GM21381 (cell line): ENCODE results near the gene TEX26.

Experiments
- ATAC-seq: cut with Tn5 transposase; IDR thresholded peaks from one replicate; pipeline ENCODE4 v1.9.1; 2021; ENCODE audit warnings: mild to moderate bottlenecking, moderate library complexity; ENCODE audit not compliant: unreplicated experiment

The TEX26 gene

GRCh38 chr13:30932481-30933353 lies at the start of gene TEX26:
TEX26 (plus strand) TSS chr13:30932656; CDS start chr13:30932716, 60 bp downstream.
- ATAC-seq = no peak

- no peak for ATAC-seq
Observed at GRCh38 chr13:30882996-30883766, 49.3 kb upstream of the TEX26 start.

DNA sequence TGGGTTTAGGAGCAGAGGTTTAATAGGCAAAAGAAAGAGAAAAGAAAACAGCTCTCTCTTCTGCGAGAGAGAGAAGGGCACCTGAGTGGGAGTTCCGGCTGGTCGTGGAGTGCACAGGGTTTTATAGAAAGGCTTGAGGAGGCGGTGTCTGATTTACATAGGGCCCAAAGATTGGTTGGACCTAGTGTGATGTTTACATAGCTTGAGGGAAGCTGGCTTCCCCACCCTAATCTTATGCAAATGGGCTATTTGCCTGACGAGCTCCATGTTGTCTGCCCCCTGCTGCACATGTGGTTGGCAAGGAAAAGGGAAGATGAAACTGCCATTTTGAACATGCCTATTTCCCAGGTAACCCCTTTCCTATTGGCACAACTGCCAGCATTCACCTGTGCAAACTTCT lies 47.9 kb upstream of the TEX26 start:
- ATAC-seq = no peak

DNA sequence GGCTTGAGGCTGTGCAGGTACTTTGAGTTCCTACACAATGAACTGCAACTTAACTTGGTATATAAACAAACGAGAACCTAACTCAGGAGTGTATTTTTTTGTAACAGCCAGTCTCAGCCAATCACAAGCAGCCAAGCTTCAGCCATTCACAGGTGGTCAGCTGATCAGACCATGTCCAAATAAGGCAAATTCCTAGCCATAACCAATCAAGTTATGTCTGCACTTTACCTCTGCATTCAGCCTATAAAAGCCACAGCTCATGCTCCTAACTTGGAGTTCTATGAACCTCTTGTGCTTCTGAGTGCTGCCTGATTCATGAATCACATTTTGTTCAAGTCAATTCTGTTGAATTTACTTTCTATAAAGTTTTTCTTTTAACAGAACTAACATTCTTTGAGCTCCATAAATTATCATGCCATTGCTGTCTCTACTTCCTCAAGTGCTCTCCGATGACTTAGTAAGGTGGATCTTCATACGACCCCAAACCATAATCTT lies 43.2 kb upstream of the TEX26 start:
- no peak for ATAC-seq

GRCh38 chr13:30892966-30893365 lies 39.5 kb upstream of the TEX26 start:
- no peak for ATAC-seq

DNA sequence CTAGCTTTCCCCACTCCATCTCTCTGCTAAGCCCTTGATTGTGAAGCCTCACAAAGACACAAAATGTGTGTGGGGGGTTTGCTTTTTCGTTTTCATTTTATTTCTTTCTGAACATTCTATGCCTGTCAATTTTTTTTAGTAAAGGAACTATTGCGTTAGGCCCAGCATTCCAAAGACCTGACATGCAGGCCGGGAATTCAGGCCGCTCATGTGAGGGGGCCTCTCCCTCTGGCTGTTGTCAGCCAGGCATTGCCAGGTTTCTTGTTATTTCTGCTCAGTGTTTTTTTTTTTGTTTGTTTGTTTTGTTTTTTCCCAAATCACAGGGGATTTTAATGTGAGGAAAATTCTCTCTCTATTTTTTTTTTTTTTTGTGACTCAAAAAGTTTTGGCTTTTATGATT lies 36.7 kb upstream of the TEX26 start:
- no peak for ATAC-seq

GRCh38 chr13:30898070-30898469 lies 34.4 kb upstream of the TEX26 start:
- ATAC-seq = no peak

- ATAC-seq = no peak
Observed at GRCh38 chr13:30898678-30899241, 33.7 kb upstream of the TEX26 start.

- ATAC-seq = no peak
Observed at GRCh38 chr13:30900436-30900835, 32.0 kb upstream of the TEX26 start.

GRCh38 chr13:30900952-30901749 lies 31.3 kb upstream of the TEX26 start:
- ATAC-seq = no peak

- no peak for ATAC-seq
Observed at GRCh38 chr13:30904043-30904442, 28.4 kb upstream of the TEX26 start.

DNA sequence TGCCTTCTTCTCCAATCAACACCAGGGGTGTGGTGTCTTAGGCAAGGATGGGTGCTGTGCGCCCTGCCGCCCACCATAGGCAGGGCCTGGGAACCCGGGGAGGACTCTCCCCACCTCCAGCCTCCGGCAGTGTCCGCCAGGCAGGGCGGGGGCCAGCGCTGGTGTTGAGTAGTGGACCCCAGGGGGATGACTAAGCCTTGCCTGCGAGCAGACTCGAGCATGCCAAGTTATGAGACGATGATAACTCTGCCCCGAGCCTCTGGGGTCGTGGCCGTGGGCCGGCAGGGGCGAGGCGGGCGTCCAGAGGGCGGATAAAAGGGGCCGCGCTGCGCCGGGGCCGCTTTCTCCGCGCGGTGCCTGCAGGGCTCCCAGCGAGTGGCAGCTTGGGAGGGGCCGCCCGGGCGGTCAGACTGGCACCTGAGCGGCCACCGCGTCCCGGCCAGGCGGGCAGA lies 26.5 kb upstream of the TEX26 start, which contains the start of gene MEDAG:
MEDAG (plus strand) TSS at position 340 of the 452 bp plus-strand sequence. CDS start 245 bp downstream, outside the sequence.
- no peak for ATAC-seq

DNA sequence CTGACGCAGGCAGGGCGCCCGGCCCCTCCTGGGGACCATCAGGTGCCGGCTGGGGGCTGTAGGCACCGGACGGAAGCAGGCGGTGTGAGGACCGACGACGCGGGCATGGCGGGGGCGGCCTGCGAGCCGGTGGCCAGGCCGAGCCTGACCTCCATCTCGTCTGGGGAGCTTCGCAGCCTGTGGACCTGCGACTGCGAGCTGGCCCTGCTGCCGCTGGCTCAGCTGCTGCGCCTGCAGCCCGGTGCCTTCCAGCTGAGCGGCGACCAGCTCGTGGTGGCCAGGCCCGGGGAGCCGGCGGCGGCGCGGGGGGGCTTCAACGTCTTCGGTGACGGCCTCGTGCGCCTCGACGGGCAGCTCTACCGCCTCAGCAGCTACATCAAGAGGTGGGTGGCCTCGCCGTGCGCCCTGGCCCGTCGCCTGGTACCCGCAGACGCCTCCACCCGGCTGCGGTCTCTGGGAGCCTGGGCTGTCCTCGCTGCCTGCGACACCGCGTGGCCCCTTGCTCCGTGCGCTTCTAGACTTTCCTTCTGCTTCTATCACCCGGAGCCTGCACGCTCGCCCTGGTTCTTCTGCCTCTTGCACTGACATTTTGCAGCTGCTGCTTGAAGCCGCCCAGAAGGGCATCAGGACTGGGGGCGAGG lies 25.9 kb upstream of the TEX26 start:
- ATAC-seq = no peak

GRCh38 chr13:30907121-30907861 lies 25.2 kb upstream of the TEX26 start:
- no peak for ATAC-seq

GRCh38 chr13:30908416-30908980 lies 24.0 kb upstream of the TEX26 start:
- ATAC-seq = no peak

DNA sequence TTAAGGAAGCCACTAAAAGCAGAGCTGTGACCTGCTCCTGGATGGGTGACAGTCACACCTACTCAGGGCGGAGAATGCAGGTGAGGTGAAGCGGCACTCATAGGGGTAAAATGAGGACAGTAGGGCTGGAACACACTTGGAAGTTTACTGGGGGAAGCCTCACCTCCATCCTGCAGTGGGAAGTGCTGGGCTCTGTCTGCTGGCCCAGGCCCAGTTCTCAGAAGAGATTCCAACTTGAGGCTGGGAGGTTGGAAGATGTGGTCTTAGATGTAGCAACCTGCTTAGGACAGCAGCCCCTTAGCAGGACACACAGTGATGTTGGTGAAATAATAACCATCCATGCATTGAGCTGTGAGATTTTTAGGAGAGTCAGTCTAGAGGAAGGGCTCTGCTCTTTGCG lies 21.8 kb upstream of the TEX26 start:
- ATAC-seq = no peak

DNA sequence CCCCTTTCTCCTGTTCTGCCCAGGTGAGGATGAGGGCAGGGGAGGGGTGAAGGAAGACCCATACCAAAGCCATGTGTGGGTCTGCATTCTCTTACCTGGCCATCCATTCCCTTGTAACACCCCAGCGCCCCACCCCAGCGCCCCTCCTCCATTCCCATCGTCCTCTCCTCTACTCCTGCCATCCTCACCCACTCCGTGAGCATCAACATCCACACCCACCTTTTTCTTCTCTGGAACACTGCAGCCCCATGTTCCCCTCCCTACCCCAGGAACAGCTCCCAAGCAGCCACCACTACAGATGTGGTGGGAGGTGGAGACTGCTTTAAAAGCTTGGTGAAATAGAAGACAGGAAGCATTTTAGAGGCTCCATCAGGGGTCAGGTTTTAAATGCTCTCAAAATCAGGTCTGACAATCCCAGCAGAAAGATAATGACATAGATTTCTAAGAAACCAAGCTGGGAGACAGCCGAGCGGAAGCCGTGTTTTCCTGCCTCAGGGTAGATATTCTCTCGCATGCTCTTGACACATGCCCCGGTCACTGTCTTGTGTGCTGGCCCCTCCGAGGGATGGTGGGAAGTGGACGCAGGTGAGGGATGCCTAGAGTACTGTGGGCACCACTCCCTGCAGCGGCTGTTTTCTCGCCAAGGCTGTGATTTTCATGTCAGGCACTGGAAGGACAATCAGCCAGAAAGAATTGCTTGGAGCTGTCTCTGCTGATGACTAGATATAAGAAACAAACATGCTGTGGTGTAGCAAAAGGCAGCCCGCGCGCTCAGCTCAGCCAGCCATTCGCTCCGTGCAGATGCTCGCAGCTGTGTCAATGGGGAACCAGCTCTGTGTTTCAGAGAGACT lies 16.5 kb upstream of the TEX26 start:
- no peak for ATAC-seq

DNA sequence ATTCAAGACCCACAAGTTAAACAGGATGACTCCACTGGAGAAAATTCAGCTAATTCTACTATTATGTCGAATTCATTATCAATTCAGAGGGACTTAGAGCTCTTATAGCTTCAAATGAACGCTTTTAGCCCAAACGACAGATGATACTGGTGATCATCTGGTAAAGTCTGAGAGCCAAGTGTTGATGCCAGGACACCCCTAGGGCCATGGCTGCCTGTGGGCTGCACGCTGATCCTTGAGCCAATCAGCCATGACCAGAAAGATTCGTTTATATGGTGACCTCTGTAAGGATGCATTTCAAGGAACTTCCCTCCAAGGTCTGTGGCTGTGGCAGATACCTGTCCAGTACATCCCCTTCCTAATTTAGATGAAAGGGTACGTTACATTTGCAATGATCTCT lies 15.5 kb upstream of the TEX26 start:
- ATAC-seq = no peak
